ENCODE results near the gene RFC4. TPM values are rescaled to one million over a fixed set of nuclear protein-coding genes. Genes with fewer than 3 reads are reported as not detected.

Gene RFC4
- total RNA-seq, 1 experiment from 2014 or later: 107 TPM

DNA sequence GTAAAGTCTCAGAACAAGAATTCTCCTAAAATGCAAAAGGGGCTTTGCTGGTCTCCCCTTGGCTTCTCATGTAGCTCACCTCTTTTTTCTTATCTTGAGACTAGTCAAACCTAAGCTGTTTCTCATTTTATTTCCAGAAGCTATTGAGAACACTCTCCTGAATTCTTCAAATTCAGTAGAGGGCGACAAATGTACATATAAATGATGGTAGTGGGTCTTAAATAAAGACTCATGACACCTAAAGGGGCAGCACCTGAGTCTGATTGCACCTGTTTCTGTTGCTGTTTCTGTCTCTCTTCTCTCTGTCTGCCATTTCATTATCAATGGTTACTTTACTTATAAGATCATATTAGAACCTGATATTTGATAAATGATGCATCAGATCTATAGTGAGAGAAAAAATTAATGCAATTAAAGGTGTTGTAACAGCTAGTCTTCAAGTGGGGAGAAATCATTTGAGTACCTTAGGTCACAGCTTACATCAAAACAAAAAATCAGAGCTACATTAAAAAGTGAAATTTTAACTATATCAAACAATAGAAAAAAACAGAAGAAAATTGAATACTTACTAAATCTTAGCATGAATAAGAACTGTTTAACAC lies 43.2 kb upstream of the RFC4 start:
- Mint-ChIP-seq H3K27ac (ENCODE audit: unreplicated experiment) (no peak overlapping the region), H3K4me3 (ENCODE audit: low read depth, unreplicated experiment) (no peak overlapping the region), H3K36me3 (ENCODE audit: insufficient read depth, unreplicated experiment) (no peaks in the 10 kb centered on the region), H3K9me3 (ENCODE audit: low read depth, unreplicated experiment) (no peaks in the 10 kb centered on the region), H3K27me3 (ENCODE audit: unreplicated experiment) (peaks cover 72% of the 10 kb centered on the region), H3K4me1 (ENCODE audit: low read depth, unreplicated experiment) (no peaks in the 10 kb centered on the region)
- no TSS peak for BruUV-seq (replicated peaks)
- CTCF ChIA-PET: interaction anchor here (0.6 to 2.1 kb wide), 26 partner anchors 11 to 865 kb away, joined by 3 to 63 read pairs (median 4); partner anchors contain the start of genes RPL39L and ST6GAL1
- TF ChIP-seq, protein P1, sequence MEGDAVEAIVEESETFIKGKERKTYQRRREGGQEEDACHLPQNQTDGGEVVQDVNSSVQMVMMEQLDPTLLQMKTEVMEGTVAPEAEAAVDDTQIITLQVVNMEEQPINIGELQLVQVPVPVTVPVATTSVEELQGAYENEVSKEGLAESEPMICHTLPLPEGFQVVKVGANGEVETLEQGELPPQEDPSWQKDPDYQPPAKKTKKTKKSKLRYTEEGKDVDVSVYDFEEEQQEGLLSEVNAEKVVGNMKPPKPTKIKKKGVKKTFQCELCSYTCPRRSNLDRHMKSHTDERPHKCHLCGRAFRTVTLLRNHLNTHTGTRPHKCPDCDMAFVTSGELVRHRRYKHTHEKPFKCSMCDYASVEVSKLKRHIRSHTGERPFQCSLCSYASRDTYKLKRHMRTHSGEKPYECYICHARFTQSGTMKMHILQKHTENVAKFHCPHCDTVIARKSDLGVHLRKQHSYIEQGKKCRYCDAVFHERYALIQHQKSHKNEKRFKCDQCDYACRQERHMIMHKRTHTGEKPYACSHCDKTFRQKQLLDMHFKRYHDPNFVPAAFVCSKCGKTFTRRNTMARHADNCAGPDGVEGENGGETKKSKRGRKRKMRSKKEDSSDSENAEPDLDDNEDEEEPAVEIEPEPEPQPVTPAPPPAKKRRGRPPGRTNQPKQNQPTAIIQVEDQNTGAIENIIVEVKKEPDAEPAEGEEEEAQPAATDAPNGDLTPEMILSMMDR (IDR thresholded peaks at IDR 0.05; ENCODE audit: unreplicated experiment): no peak
- no peak for DNase-seq
- intact Hi-C loops (cut with micrococcal nuclease; ENCODE audit: unreplicated experiment): loop anchor here (1.0 to 10.0 kb wide), 6 partner anchors 82 to 825 kb away; partner anchors contain the start of genes MASP1 and SST

- Mint-ChIP-seq H3K27me3 (ENCODE audit: unreplicated experiment) (peaks cover 69% of the 10 kb centered on the region), H3K9me3 (ENCODE audit: low read depth, unreplicated experiment) (no peaks in the 10 kb centered on the region), H3K4me1 (ENCODE audit: low read depth, unreplicated experiment) (peaks cover 8% of the 10 kb centered on the region), H3K36me3 (ENCODE audit: insufficient read depth, unreplicated experiment) (no peaks in the 10 kb centered on the region), H3K27ac (ENCODE audit: unreplicated experiment) (no peak overlapping the region), H3K4me3 (ENCODE audit: low read depth, unreplicated experiment) (no peak overlapping the region)
- TF ChIP-seq, protein P1 (IDR thresholded peaks at IDR 0.05; ENCODE audit: unreplicated experiment): no peak
- intact Hi-C loops (cut with micrococcal nuclease; ENCODE audit: unreplicated experiment): loop anchor here (10.0 kb wide), 2 partner anchors 447 to 827 kb away; partner anchors contain the start of genes MASP1 and SST
- DNase-seq: no peak
- CTCF ChIA-PET: interaction anchor here (0.6 kb wide), 1 partner anchor 222 kb away, joined by 6 read pairs; no protein-coding TSS in a partner anchor
- no TSS peak for BruUV-seq (replicated peaks)
Observed at GRCh38 chr3:186847437-186847836, 41.2 kb upstream of the RFC4 start.

GRCh38 chr3:186845756-186846155 lies 39.5 kb upstream of the RFC4 start:
- TF ChIP-seq, protein P1 (IDR thresholded peaks at IDR 0.05; ENCODE audit: unreplicated experiment): no peak
- CTCF ChIA-PET: interaction anchor here (0.8 kb wide), 1 partner anchor 319 kb away, joined by 5 read pairs; no protein-coding TSS in a partner anchor

GRCh38 chr3:186844908-186845307 lies 38.6 kb upstream of the RFC4 start:
- peaks cover 59% of the 10 kb centered on the region for H3K27me3 Mint-ChIP-seq (ENCODE audit: unreplicated experiment)
- DNase-seq: no peak
- BruUV-seq (replicated peaks): no TSS peak
- TF ChIP-seq, protein P1 (IDR thresholded peaks at IDR 0.05; ENCODE audit: unreplicated experiment): no peak
- peaks cover 8% of the 10 kb centered on the region for H3K4me1 Mint-ChIP-seq (ENCODE audit: low read depth, unreplicated experiment)
- intact Hi-C loops (cut with micrococcal nuclease; ENCODE audit: unreplicated experiment): loop anchor here (10.0 kb wide), 2 partner anchors 450 to 830 kb away; partner anchors contain the start of genes MASP1 and SST
- CTCF ChIA-PET: interaction anchor here (0.8 to 1.2 kb wide), 2 partner anchors 295 to 320 kb away, joined by 3 to 5 read pairs; no protein-coding TSS in a partner anchor
- no peak overlapping the region for H3K4me3 Mint-ChIP-seq (ENCODE audit: low read depth, unreplicated experiment)
- no peaks in the 10 kb centered on the region for H3K9me3 Mint-ChIP-seq (ENCODE audit: low read depth, unreplicated experiment)
- H3K36me3 Mint-ChIP-seq (ENCODE audit: insufficient read depth, unreplicated experiment): no peaks in the 10 kb centered on the region
- H3K27ac Mint-ChIP-seq (ENCODE audit: unreplicated experiment): no peak overlapping the region

More at GRCh38 chr3:186845756-186846155, 39.5 kb upstream of the RFC4 start:
- no peaks in the 10 kb centered on the region for H3K9me3 Mint-ChIP-seq (ENCODE audit: low read depth, unreplicated experiment)
- H3K4me3 Mint-ChIP-seq (ENCODE audit: low read depth, unreplicated experiment): no peak overlapping the region
- no peak for DNase-seq
- peaks cover 59% of the 10 kb centered on the region for H3K27me3 Mint-ChIP-seq (ENCODE audit: unreplicated experiment)
- BruUV-seq (replicated peaks): no TSS peak
- no peak overlapping the region for H3K27ac Mint-ChIP-seq (ENCODE audit: unreplicated experiment)
- peaks cover 8% of the 10 kb centered on the region for H3K4me1 Mint-ChIP-seq (ENCODE audit: low read depth, unreplicated experiment)
- intact Hi-C loops (cut with micrococcal nuclease; ENCODE audit: unreplicated experiment): loop anchor here (10.0 kb wide), 2 partner anchors 449 to 829 kb away; partner anchors contain the start of genes MASP1 and SST
- no peaks in the 10 kb centered on the region for H3K36me3 Mint-ChIP-seq (ENCODE audit: insufficient read depth, unreplicated experiment)
